CD14-positive monocyte (primary cell): ENCODE measurements around the gene NAV1. TPM values are rescaled to one million over a fixed set of nuclear protein-coding genes. Genes with fewer than 3 reads are reported as not detected.

Experiments
- DNase-seq, 3 donors: peaks; one replicate each; pipeline ENCODE4 v3.0.0-alpha.2; 2011 to 2022
- H2AFZ ChIP-seq: 2 replicates; pipeline ENCODE4 v1.6.0; 2012; ENCODE audit warnings: mild to moderate bottlenecking, low read depth, low read length, inconsistent platforms; ENCODE audit not compliant: insufficient read depth, poor library complexity, severe bottlenecking
- H3K27ac ChIP-seq, 2 donors: 1 replicate in 1 of 2; 2 replicates in 1 of 2; pipeline ENCODE4 v1.5.1; 2012 to 2013; ENCODE audit warnings: low read length in 2 of 2, control low read depth in 1 of 2, inconsistent platforms in 1 of 2, low read depth in 1 of 2, mild to moderate bottlenecking in 1 of 2
- H3K27me3 ChIP-seq, 2 donors: one replicate each; pipeline versions ENCODE4 v1.6.0 to v1.6.1; 2011 to 2013; ENCODE audit warnings: low read length in 2 of 2; ENCODE audit not compliant: control insufficient read depth in 2 of 2, insufficient read depth in 2 of 2
- H3K36me3 ChIP-seq, 2 donors: replicated peaks in 1 of 2; 1 replicate in 1 of 2; 2 replicates in 1 of 2; pipeline versions ENCODE4 v1.5.1 to v1.6.1; 2012 to 2013; ENCODE audit warnings: low read length in 2 of 2, control low read depth in 1 of 2, inconsistent platforms in 1 of 2, mild to moderate bottlenecking in 1 of 2; ENCODE audit not compliant: insufficient read depth in 2 of 2, control insufficient read depth in 1 of 2
- H3K4me1 ChIP-seq, 2 donors: 1 replicate in 1 of 2; 2 replicates in 1 of 2; pipeline versions ENCODE4 v1.5.1 to v1.6.1; 2012 to 2013; ENCODE audit warnings: low read length in 2 of 2, control low read depth in 1 of 2, inconsistent platforms in 1 of 2, mild to moderate bottlenecking in 1 of 2, moderate library complexity in 1 of 2; ENCODE audit not compliant: insufficient read depth in 2 of 2, control insufficient read depth in 1 of 2
- H3K4me2 ChIP-seq: replicated peaks from 2 replicates; pipeline ENCODE3; 2012; ENCODE audit warnings: low read length, moderate library complexity, mild to moderate bottlenecking; ENCODE audit not compliant: poor library complexity, severe bottlenecking; ENCODE audit errors: extremely low read depth
- H3K4me3 ChIP-seq, 3 experiments: fragments of 200-600 bp in 1 of 3; sonication (generic) in 1 of 3; replicated peaks in 1 of 3; 1 replicate in 2 of 3; 2 replicates in 1 of 3; pipeline ENCODE4 v1.5.1; 2011 to 2013; ENCODE audit warnings: low read length in 3 of 3, mild to moderate bottlenecking in 3 of 3, control low read depth in 2 of 3, low read depth in 2 of 3, inconsistent platforms in 1 of 3, moderate library complexity in 1 of 3
- H3K79me2 ChIP-seq: 2 replicates; pipeline ENCODE4 v1.6.0; 2012; ENCODE audit warnings: mild to moderate bottlenecking, control low read depth, inconsistent platforms, low read length, moderate library complexity; ENCODE audit not compliant: insufficient read depth
- H3K9ac ChIP-seq: 2 replicates; pipeline ENCODE4 v1.6.0; 2017; ENCODE audit warnings: low read length, mild to moderate bottlenecking; ENCODE audit not compliant: insufficient read depth, poor library complexity, severe bottlenecking
- H3K9me3 ChIP-seq, 2 donors: replicated peaks in 1 of 2; 1 replicate in 1 of 2; 2 replicates in 1 of 2; pipeline versions ENCODE4 v1.5.1 to v1.6.1; 2012 to 2013; ENCODE audit warnings: low read length in 2 of 2, control low read depth in 1 of 2; ENCODE audit not compliant: control insufficient read depth in 1 of 2, insufficient read depth in 1 of 2
- H4K20me1 ChIP-seq: 2 replicates; pipeline ENCODE4 v1.6.0; 2012; ENCODE audit warnings: mild to moderate bottlenecking, low read length, control low read depth, moderate library complexity; ENCODE audit not compliant: insufficient read depth
- H3K27ac Mint-ChIP-seq, 7 donors: one replicate each; pipeline ENCODE4 v1.8.0; 2020; ENCODE audit warnings: mild to moderate bottlenecking in 7 of 7, mixed read lengths in 7 of 7, moderate library complexity in 6 of 7, inconsistent platforms in 2 of 7
- H3K27me3 Mint-ChIP-seq, 3 donors: one replicate each; pipeline ENCODE4 v1.8.0; 2021 to 2022; ENCODE audit warnings: low read depth in 3 of 3, mild to moderate bottlenecking in 3 of 3, mixed read lengths in 3 of 3, moderate library complexity in 3 of 3, inconsistent platforms in 1 of 3
- H3K36me3 Mint-ChIP-seq, 2 donors: one replicate each; pipeline ENCODE4 v1.8.0; 2020; ENCODE audit warnings: mixed read lengths in 2 of 2, inconsistent platforms in 1 of 2, mild to moderate bottlenecking in 1 of 2
- H3K4me1 Mint-ChIP-seq: one replicate; pipeline ENCODE4 v1.8.0; 2020; ENCODE audit warnings: mild to moderate bottlenecking, mixed read lengths
- H3K4me3 Mint-ChIP-seq, 2 donors: one replicate each; pipeline ENCODE4 v1.8.0; 2020; ENCODE audit warnings: mild to moderate bottlenecking in 2 of 2, mixed read lengths in 2 of 2, moderate library complexity in 1 of 2
- H3K9me3 Mint-ChIP-seq, 7 donors: one replicate each; pipeline ENCODE4 v1.8.0; 2020 to 2022; ENCODE audit warnings: mixed read lengths in 7 of 7, mild to moderate bottlenecking in 6 of 7, moderate library complexity in 6 of 7, inconsistent platforms in 2 of 7
- WGBS: methylation state at CpG from one replicate; pipeline ENCODE4 v1.1.5; 2013; ENCODE audit warnings: missing lambda C conversion rate; ENCODE audit not compliant: insufficient coverage; 5-methylcytosine and 5-hydroxymethylcytosine counted together
- intact Hi-C, 2 donors: fragments of 100-400 bp; cut with micrococcal nuclease; formaldehyde crosslinking; loops; one replicate each; pipeline versions ENCODE4 v1.15.0 to v1.15.1; 2023
- polyA plus RNA-seq, 3 donors: library from polyadenylated mRNA; depleted of rRNA in 1 of 3; unstranded in 2 of 3; stranded (reverse) in 1 of 3; fragments of 300-500 nt in 2 of 3; fragments of >200 nt in 1 of 3; fragmentation: Illumina TruSeq in 2 of 3; gene quantifications; 1 replicate in 2 of 3; 2 replicates in 1 of 3; pipeline ENCODE4 v1.2.3, GENCODE V29; 2012 to 2021
- TF ChIP-seq, protein P1 (sequence below): fragments of 200-600 bp; IDR thresholded peaks from one replicate; pipeline ENCODE4 v1.8.0; 2022; ENCODE audit warnings: antibody characterized with exemption, mild to moderate bottlenecking

Gene NAV1
- polyA plus RNA-seq, 3 donors: 0.37 to 1.4 (median 0.89) TPM

DNA sequence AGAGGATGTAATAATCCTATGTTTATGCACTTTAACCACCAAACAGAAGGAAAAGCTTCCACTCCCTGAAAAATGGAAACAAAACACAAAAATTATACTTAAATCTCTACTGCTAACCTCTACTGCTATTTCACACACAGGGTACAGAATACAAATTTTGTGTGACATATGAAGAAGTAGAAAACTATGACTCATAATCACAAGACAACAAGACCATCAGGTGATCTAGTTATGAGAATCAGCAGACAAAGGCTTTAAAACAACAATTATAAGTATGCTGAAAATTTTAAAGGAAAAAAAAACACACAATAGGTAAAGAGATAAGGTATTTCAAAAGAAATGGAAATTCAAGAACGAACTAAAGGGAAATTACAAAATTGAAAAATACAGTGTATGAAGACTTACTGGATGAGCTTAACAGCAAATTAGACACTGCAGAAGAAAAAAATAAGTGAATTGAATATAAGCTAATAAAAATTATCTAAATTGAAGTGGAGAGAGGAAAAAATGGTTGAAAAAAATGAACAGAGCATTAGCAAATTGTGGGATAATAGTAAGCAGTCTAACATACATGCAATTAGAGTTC lies 13.6 kb upstream of the NAV1 start:
- Histone ChIP-seq H3K27ac (no peak overlapping the region), H3K36me3 (no peaks in the 10 kb centered on the region), H4K20me1 (no peaks in the 10 kb centered on the region), H3K9ac (no peak overlapping the region), H2AFZ (no peak overlapping the region), H3K4me3 (no peak overlapping the region), H3K79me2 (no peaks in the 10 kb centered on the region), H3K4me1 (no peaks in the 10 kb centered on the region), H3K4me2 (no peak overlapping the region), H3K9me3 (peaks cover 0 to 6% of the 10 kb centered on the region in 2 donors), H3K27me3 (no peaks in the 10 kb centered on the region)
- intact Hi-C loops: no loop called here
- Mint-ChIP-seq H3K27me3 (no peaks in the 10 kb centered on the region), H3K36me3 (peaks cover 18 to 34% of the 10 kb centered on the region in 2 donors), H3K27ac (peak overlapping the region in 3 of 7 donors; percentile 4 to 67 (median 5)), H3K4me3 (no peak overlapping the region), H3K4me1 (peaks cover 4% of the 10 kb centered on the region), H3K9me3 (peaks cover 0 to 5% (median 2%) of the 10 kb centered on the region in 7 donors)
- WGBS: no CpG with 5 or more reads among the region's 1 CpG
- DNase-seq: peak in 1 of 3 donors; percentile 42
- TF ChIP-seq, protein P1, sequence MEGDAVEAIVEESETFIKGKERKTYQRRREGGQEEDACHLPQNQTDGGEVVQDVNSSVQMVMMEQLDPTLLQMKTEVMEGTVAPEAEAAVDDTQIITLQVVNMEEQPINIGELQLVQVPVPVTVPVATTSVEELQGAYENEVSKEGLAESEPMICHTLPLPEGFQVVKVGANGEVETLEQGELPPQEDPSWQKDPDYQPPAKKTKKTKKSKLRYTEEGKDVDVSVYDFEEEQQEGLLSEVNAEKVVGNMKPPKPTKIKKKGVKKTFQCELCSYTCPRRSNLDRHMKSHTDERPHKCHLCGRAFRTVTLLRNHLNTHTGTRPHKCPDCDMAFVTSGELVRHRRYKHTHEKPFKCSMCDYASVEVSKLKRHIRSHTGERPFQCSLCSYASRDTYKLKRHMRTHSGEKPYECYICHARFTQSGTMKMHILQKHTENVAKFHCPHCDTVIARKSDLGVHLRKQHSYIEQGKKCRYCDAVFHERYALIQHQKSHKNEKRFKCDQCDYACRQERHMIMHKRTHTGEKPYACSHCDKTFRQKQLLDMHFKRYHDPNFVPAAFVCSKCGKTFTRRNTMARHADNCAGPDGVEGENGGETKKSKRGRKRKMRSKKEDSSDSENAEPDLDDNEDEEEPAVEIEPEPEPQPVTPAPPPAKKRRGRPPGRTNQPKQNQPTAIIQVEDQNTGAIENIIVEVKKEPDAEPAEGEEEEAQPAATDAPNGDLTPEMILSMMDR: no peak

GRCh38 chr1:201527879-201528278 lies 11.0 kb upstream of the NAV1 start:
- intact Hi-C loops: no loop called here
- Mint-ChIP-seq H3K27me3 (peaks cover 0 to 6% (median 0%) of the 10 kb centered on the region in 3 donors), H3K27ac (no peak overlapping the region), H3K9me3 (peaks cover 0 to 5% (median 2%) of the 10 kb centered on the region in 7 donors), H3K36me3 (peaks cover 20 to 21% of the 10 kb centered on the region in 2 donors), H3K4me3 (no peak overlapping the region), H3K4me1 (peaks cover 8% of the 10 kb centered on the region)
- no peaks in the 10 kb centered on the region for H3K79me2 ChIP-seq
- H3K9me3 ChIP-seq: peaks cover 0 to 6% of the 10 kb centered on the region in 2 donors
- H3K4me2 ChIP-seq: no peak overlapping the region
- no peak overlapping the region for H2AFZ ChIP-seq
- no peak for DNase-seq
- no peaks in the 10 kb centered on the region for H4K20me1 ChIP-seq
- H3K4me3 ChIP-seq: no peak overlapping the region
- no peaks in the 10 kb centered on the region for H3K36me3 ChIP-seq
- H3K27me3 ChIP-seq: no peaks in the 10 kb centered on the region
- H3K4me1 ChIP-seq: no peaks in the 10 kb centered on the region
- no CpG with 5 or more reads among the region's 5 CpGs for whole genome bisulfite sequencing
- TF ChIP-seq, protein P1: no peak
- H3K9ac ChIP-seq: no peak overlapping the region
- H3K27ac ChIP-seq: no peak overlapping the region
